GM23338 (cell line): Measurements from ENCODE around the gene ACAD9. TPM values are rescaled to one million over a fixed set of nuclear protein-coding genes. Genes with fewer than 3 reads are reported as not detected.

ENCODE experiments used
- ATAC-seq: fragments of 200-7000 bp; cut with Tn5 transposase; 3 replicates; pipeline ENCODE4 v1.9.1; 2020
- DNase-seq: peaks from one replicate; pipeline ENCODE4 v3.0.0-alpha.2; 2015; ENCODE audit warnings: low spot score
- H2AFZ ChIP-seq: fragments of 200-600 bp; sonication (generic); 2 replicates; pipeline ENCODE4 v1.8.0; 2016; ENCODE audit warnings: antibody characterized with exemption, mild to moderate bottlenecking, moderate library complexity
- H3F3A ChIP-seq: fragments of 200-600 bp; sonication (generic); replicated peaks from 2 replicates; pipeline ENCODE4 v1.8.0; 2017; ENCODE audit warnings: antibody characterized with exemption, mixed run types, low read depth
- H3K27ac ChIP-seq: fragments of 200-600 bp; sonication (generic); 2 replicates; pipeline ENCODE4 v1.6.1; 2016; ENCODE audit warnings: low read depth
- H3K27me3 ChIP-seq: fragments of 200-600 bp; sonication (generic); 2 replicates; pipeline ENCODE4 v1.8.0; 2016; ENCODE audit warnings: mild to moderate bottlenecking, mixed run types, moderate library complexity; ENCODE audit not compliant: insufficient read depth
- H3K36me3 ChIP-seq: fragments of 200-600 bp; sonication (generic); 2 replicates; pipeline ENCODE4 v1.8.0; 2016; ENCODE audit warnings: mild to moderate bottlenecking; ENCODE audit not compliant: insufficient read depth
- H3K4me1 ChIP-seq: fragments of 200-600 bp; sonication (generic); 2 replicates; pipeline ENCODE4 v1.8.0; 2016; ENCODE audit warnings: mild to moderate bottlenecking, moderate library complexity; ENCODE audit not compliant: insufficient read depth
- H3K4me2 ChIP-seq: fragments of 200-600 bp; sonication (generic); 2 replicates; pipeline ENCODE4 v1.7.1; 2017; ENCODE audit warnings: mixed run types
- H3K4me3 ChIP-seq: fragments of 200-600 bp; sonication (generic); 2 replicates; pipeline ENCODE4 v1.6.1; 2016; ENCODE audit warnings: mixed run types
- H3K79me2 ChIP-seq: fragments of 200-600 bp; sonication (generic); replicated peaks from 2 replicates; pipeline ENCODE4 v1.8.0; 2017; ENCODE audit warnings: mild to moderate bottlenecking; ENCODE audit not compliant: insufficient read depth
- H3K9me2 ChIP-seq: fragments of 200-600 bp; sonication (generic); 2 replicates; pipeline ENCODE4 v1.8.0; 2017; ENCODE audit not compliant: insufficient read depth
- H4K20me1 ChIP-seq: fragments of 200-600 bp; sonication (generic); replicated peaks from 2 replicates; pipeline ENCODE4 v1.8.0; 2017; ENCODE audit warnings: mild to moderate bottlenecking; ENCODE audit not compliant: insufficient read depth
- H3K27ac Mint-ChIP-seq: 2 replicates; pipeline ENCODE4 v1.8.0; 2020; ENCODE audit warnings: inconsistent platforms, mild to moderate bottlenecking, moderate library complexity, mixed read lengths
- H3K27me3 Mint-ChIP-seq: 3 replicates; pipeline ENCODE4 v1.8.0; 2022; ENCODE audit warnings: low read depth, mild to moderate bottlenecking, moderate library complexity, mixed read lengths, inconsistent platforms; ENCODE audit not compliant: insufficient read depth, poor library complexity
- H3K36me3 Mint-ChIP-seq: 3 replicates; pipeline ENCODE4 v1.8.0; 2021; ENCODE audit warnings: low read depth, mild to moderate bottlenecking, inconsistent platforms, moderate library complexity, mixed read lengths
- H3K4me1 Mint-ChIP-seq: 3 replicates; pipeline ENCODE4 v1.8.0; 2020; ENCODE audit warnings: mild to moderate bottlenecking, inconsistent platforms, mixed read lengths
- H3K4me3 Mint-ChIP-seq: 3 replicates; pipeline ENCODE4 v1.8.0; 2021; ENCODE audit warnings: moderate library complexity, mild to moderate bottlenecking, inconsistent platforms, mixed read lengths
- H3K9me3 Mint-ChIP-seq: 3 replicates; pipeline ENCODE4 v1.8.0; 2020; ENCODE audit warnings: moderate library complexity, mild to moderate bottlenecking, inconsistent platforms, mixed read lengths
- CTCF ChIP-seq, 2 experiments: fragments of 200-600 bp in 1 of 2; sonication (generic) in 1 of 2; conservative IDR thresholded peaks; 2 replicates each; pipeline versions ENCODE4 v1.5.1 to v1.6.1; 2016 to 2017; ENCODE audit warnings: antibody characterized with exemption in 2 of 2, low read depth in 2 of 2, mild to moderate bottlenecking in 2 of 2, moderate library complexity in 1 of 2
- EZH2 ChIP-seq: fragments of 200-600 bp; sonication (generic); IDR thresholded peaks from one replicate; pipeline ENCODE4 v1.8.0; 2017; ENCODE audit warnings: antibody characterized with exemption, mild to moderate bottlenecking, low read depth; ENCODE audit not compliant: unreplicated experiment
- EZH2phosphoT487 ChIP-seq: fragments of 200-600 bp; sonication (generic); IDR thresholded peaks from one replicate; pipeline ENCODE4 v1.8.1; 2018; ENCODE audit warnings: antibody characterized with exemption; ENCODE audit not compliant: unreplicated experiment
- NANOG ChIP-seq: IDR thresholded peaks from 2 replicates; pipeline ENCODE4 v1.6.1; 2016; ENCODE audit warnings: antibody characterized with exemption, borderline replicate concordance
- POLR2AphosphoS5 ChIP-seq: IDR thresholded peaks from 2 replicates; pipeline ENCODE4 v1.6.1; 2016; ENCODE audit warnings: antibody characterized with exemption, low read depth
- REST ChIP-seq: IDR thresholded peaks from one replicate; pipeline ENCODE4 v1.6.1; 2018; ENCODE audit warnings: antibody characterized with exemption; ENCODE audit not compliant: unreplicated experiment
- ZNF114 ChIP-seq: fragments of 250-450 bp; sonication (Bioruptor Pico); IDR thresholded peaks from 2 replicates; pipeline ENCODE4 v1.5.0; 2020; ENCODE audit warnings: mild to moderate bottlenecking, moderate library complexity
- ZNF462 ChIP-seq: fragments of 250-450 bp; sonication (Bioruptor Pico); IDR thresholded peaks from 2 replicates; pipeline ENCODE4 v1.5.0; 2020; ENCODE audit warnings: mild to moderate bottlenecking, moderate library complexity
- polyA plus RNA-seq: library from polyadenylated mRNA; unstranded; fragments of >200 nt; fragmentation: Nextera tagmentation; extraction: Ambion mirVana; gene quantifications from 2 replicates; pipeline ENCODE4 v1.2.1, GENCODE V29; 2016
- total RNA-seq: library from RNA; depleted of rRNA; stranded (reverse); fragments of >200 nt; shearing (Covaris generic); gene quantifications from 2 replicates; pipeline ENCODE4 v1.2.3, GENCODE V29; 2014

The ACAD9 gene
- total and polyA plus RNA-seq, 2 experiments from 2014 or later: 21.2 to 36.4 TPM

- TF ChIP-seq CTCF (conservative IDR thresholded peaks at IDR 0.05; ENCODE audit: low read depth in 2 of 2) (no peak), EZH2 (no peak)
Observed at GRCh38 chr3:128908951-128909350, 29.5 kb downstream of the ACAD9 start (continued).

- Histone ChIP-seq H3K4me2 (no peak overlapping the region), H3K27ac (no peak overlapping the region), H3K79me2 (no peaks in the 10 kb centered on the region), H3K36me3 (peaks cover 9% of the 10 kb centered on the region; the same call in 1 of the 2 replicates), H4K20me1 (no peaks in the 10 kb centered on the region), H3K27me3 (no peaks in the 10 kb centered on the region), H3K4me3 (no peak overlapping the region), H2AFZ (no peak overlapping the region), H3F3A (no peaks in the 10 kb centered on the region), H3K9me2 (no peaks in the 10 kb centered on the region), H3K4me1 (no peaks in the 10 kb centered on the region)
- DNase-seq: no peak
- no peaks in the 10 kb centered on the region for H3K4me1 Mint-ChIP-seq
- no peaks in the 10 kb centered on the region; the same call in 2 of the 3 replicates for H3K9me3 Mint-ChIP-seq
- ATAC-seq: no peak
- H3K4me3 Mint-ChIP-seq: no peak overlapping the region
- peaks cover 51% of the 10 kb centered on the region for H3K36me3 Mint-ChIP-seq
- peaks cover 6% of the 10 kb centered on the region for H3K27me3 Mint-ChIP-seq
- no peak overlapping the region for H3K27ac Mint-ChIP-seq
- TF ChIP-seq ZNF114 (CRISPR knock-in tag): no peak
- TF ChIP-seq EZH2phosphoT487: no peak
- no peak for TF ChIP-seq NANOG
- TF ChIP-seq REST: no peak
Observed at GRCh38 chr3:128910006-128910405, 30.6 kb downstream of the ACAD9 start.

DNA sequence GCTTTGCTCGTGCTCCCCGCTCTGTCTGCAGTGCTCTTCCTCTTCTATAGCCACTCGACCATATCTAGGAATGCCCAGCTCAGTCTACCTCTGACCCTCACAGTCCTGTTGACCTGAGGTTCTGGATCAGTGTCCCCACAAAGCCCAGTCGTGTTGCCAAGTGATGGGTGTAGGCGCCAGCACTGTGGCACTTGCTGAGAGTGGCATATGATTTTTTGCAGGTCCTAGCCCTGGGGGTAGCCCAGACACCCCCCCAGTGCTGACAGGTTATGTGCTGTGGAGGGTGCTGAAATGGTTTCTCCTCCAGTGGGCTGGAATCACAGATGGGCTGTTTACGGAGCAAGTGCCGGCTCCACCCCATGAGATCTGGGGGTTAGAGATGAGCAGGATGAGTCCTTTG, 32.5 kb downstream of the ACAD9 start:
- no peaks in the 10 kb centered on the region; the same call in 1 of the 2 replicates for H4K20me1 ChIP-seq
- no peak overlapping the region for H3K4me3 Mint-ChIP-seq
- H3K4me2 ChIP-seq: no peak overlapping the region
- no peaks in the 10 kb centered on the region for H3K9me2 ChIP-seq
- H3K27ac Mint-ChIP-seq: no peak overlapping the region
- no peaks in the 10 kb centered on the region for H3K79me2 ChIP-seq
- ATAC-seq: no peak
- no peaks in the 10 kb centered on the region for H3K4me1 ChIP-seq
- H3K36me3 ChIP-seq: peaks cover 9% of the 10 kb centered on the region; the same call in 1 of the 2 replicates
- H3F3A ChIP-seq: no peaks in the 10 kb centered on the region
- no peak overlapping the region for H3K27ac ChIP-seq
- no peaks in the 10 kb centered on the region for H3K27me3 ChIP-seq
- no peaks in the 10 kb centered on the region; the same call in 2 of the 3 replicates for H3K9me3 Mint-ChIP-seq
- peaks cover 3% of the 10 kb centered on the region for H3K27me3 Mint-ChIP-seq
- H3K36me3 Mint-ChIP-seq: peaks cover 52% of the 10 kb centered on the region
- H3K4me3 ChIP-seq: no peak overlapping the region
- DNase-seq: no peak
- no peak overlapping the region for H2AFZ ChIP-seq
- H3K4me1 Mint-ChIP-seq: no peaks in the 10 kb centered on the region
- TF ChIP-seq POLR2AphosphoS5 (no peak), ZNF462 (no peak)
